Raji (cell line): ENCODE results near the gene ETFBKMT.

Experiments
- POLR2A ChIP-seq: IDR thresholded peaks from 2 replicates; pipeline ENCODE4 v1.6.1; 2011; ENCODE audit warnings: low read depth, low read length, control low read depth; ENCODE audit not compliant: insufficient read depth

The ETFBKMT gene, protein sequence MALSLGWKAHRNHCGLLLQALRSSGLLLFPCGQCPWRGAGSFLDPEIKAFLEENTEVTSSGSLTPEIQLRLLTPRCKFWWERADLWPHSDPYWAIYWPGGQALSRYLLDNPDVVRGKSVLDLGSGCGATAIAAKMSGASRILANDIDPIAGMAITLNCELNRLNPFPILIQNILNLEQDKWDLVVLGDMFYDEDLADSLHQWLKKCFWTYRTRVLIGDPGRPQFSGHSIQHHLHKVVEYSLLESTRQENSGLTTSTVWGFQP

DNA sequence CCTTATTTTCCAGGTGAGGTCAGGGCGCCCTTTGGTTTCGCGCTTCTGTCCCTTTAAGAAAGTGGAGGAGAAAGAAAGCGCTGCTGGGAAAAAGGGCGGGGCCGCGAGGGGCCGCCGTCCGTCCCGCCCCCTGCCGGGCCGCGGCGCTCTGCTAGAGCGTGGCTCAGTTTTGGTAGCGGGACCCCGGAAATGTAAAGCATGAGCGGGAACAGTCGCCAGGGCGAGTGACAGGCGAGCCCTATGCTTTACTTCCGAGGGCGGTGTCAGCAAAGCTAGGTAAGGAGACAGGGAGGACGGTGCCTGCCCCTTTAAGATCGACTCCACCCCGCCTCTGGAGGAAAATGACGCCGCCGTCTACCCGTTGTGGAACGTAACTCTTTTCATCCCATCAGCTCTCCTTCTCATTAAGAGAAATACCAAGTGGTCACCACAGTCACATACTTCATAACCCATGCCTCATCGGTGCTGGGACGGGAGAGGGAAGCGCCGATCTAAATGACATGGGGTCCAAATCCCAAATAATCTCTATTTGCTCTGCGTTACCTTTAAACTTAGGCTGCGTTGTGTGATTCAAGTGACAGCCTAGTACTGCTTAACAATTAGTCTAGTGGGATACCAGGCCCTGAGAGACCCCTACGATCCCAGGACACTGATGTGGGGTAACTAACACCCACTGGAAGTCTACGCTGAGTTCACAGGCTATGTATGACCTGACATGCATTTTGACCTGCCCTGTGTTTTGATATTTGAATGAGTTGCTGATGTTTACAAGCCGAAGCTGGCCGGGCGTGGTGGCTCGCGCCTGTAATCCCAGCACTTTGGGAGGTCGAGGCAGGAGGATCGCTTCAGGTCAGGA, at the start of gene ETFBKMT:
Gene ETFBKMT (plus strand): TSS at position 602 of the 856 bp plus-strand sequence. CDS start 2,266 bp downstream, outside the sequence.
- TF ChIP-seq POLR2A, result peak; percentile 71

DNA sequence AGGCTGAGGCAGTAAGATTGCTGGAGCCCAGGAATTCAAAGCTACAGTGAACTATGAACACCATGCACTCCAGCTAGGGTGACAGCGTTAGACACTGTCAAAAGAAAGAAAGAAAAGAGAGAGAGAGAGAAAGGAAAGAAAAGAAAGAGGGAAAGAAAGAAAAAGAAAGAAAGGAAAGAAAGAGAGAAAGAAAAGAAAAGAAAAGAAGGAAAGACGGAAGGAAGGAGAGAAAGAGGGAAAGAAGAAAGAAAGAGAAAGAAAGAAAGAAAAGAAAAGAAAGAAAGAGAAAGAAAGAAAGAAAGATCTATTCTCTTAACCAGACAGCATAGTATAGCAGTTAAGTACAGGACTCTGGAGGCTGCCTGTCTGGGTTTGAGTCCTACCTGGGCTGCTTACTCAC, 46.7 kb upstream of the ETFBKMT start:
- TF ChIP-seq POLR2A, result no peak

DNA sequence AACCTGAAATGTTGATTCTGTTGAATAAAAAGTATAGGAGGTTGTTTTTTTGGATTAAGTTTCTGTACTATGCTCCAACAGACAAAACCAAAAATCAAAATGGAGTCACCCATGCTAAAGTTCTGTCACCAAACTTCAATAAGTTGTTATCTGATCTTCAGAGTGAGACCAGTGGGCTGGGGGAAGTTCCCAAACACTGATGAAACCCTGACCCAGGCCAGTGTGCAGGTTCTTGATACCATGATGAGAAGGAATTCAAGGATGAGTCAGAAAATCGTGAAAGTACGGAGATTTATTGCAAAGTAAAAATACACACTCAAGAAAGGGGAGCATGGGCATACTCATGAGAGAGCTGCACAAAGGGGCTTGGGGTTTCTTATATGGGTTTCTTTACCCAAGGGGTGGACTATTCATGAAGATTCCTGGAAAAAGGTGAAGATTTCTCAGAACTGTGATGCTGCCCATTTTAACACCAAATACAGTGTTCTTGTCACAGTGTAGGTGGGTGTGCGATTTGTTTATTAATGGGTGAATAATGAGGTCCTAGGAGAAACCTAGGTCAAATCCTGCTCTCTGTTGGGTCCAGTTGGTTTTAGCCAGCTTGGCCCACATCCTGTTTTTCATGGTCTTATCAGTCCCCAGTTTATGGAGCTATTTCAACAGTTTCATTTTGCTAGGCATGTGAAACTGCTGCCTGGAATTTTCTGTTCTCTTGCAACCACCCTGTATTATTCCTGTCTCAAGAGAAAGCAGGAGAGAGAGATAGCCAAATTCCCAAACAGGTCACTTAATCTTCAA, 41.1 kb upstream of the ETFBKMT start:
- TF ChIP-seq POLR2A, result no peak

DNA sequence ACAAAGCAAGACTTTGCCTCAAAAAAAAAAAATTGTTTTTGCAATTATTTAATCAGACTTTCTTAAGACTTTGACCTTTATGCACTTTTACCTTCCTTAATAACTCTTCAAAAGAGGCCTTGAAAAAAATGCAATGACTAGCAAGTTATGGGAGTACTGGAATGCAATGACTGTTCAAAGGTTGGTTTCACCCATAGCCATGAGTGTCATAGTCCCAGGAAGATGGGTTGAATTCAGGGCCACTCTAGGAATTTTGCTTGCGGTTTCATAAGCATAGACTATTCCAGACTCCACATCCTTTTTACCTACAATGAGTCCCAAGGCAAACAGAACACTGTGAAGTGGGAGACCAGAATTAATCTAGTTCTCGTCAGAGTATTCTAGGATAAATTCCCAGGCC, 39.2 kb upstream of the ETFBKMT start:
- no peak for TF ChIP-seq POLR2A

DNA sequence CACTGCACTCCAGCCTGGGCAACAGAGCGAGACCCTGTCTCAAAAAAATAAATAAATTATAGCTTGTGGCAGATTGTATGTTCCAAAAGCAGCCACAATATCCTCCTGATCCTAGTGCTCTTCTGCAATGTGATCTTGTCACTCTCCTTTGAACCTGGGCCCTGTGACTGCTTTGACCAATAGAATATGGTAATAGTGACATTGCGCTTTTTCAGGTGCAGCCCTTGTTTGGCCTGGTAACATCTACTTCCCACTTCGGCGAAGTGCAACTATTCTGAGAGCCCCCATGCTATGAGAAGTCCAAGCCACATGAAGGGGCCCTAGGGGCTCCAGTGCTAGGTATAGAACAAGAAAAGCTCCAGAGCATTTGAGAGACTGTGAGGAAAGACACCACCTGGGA, 37.5 kb upstream of the ETFBKMT start:
- TF ChIP-seq POLR2A, result no peak

DNA sequence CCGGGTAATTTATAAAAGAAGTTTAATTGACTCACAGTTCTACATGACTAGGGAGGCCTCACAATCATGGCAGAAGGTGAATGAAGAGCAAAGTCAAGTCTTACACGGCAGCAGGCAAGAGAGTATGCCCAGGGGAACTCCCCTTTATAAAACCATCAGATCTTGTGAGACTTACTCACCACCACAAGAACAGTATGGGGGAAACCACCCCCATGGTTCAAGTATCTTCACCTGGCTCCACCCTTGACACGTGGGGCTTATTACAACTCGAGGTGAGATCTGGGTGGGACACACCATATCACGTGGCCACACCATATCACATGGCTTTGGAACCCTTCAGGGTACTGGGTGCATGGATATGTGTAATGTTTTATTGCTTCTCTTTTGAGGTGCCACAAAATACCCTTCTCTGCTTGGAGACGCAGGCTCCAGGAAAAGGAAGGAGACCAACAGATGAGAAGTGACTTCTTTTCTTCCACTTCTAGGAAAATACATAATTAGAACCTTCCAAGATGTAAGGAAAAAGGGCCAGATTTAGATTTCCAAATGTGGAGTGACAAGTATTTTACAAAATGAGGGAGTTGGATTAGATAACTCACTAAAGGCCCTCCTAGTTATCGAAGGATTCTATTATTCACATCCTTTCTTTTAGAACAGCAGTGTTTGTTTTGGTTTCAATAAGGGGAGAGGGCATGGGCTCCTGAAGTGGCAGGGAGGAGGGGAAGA, 33.1 kb upstream of the ETFBKMT start:
- no peak for TF ChIP-seq POLR2A

DNA sequence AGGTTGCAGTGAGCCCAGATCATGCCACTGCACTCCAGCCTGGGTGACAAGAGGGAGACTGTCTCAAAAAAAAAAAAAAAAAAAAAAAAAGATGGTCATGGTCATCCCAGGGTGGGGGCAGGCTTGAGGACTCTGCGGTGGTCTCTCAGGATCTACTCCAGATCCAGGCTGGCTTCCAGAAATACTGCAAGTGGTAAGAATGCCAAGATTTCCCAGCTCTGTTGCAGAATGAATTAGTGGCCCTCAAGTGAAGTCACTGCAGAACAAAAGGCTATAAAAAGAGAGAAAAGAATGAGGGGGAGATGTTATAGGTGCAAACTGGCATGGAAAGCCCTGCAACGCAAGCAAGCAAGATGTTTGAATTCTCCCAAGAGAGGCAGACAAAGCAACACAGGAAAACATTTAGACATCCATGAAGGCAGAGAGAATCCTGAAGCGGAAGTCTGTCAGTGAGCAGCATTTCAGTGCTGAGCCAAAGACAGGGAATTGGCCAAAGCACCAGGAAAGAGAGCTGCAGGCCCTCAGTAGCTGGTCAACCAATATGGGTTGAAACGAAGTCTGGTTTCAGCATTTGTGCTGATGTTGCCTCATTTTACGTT, 31.9 kb upstream of the ETFBKMT start:
- no peak for TF ChIP-seq POLR2A

DNA sequence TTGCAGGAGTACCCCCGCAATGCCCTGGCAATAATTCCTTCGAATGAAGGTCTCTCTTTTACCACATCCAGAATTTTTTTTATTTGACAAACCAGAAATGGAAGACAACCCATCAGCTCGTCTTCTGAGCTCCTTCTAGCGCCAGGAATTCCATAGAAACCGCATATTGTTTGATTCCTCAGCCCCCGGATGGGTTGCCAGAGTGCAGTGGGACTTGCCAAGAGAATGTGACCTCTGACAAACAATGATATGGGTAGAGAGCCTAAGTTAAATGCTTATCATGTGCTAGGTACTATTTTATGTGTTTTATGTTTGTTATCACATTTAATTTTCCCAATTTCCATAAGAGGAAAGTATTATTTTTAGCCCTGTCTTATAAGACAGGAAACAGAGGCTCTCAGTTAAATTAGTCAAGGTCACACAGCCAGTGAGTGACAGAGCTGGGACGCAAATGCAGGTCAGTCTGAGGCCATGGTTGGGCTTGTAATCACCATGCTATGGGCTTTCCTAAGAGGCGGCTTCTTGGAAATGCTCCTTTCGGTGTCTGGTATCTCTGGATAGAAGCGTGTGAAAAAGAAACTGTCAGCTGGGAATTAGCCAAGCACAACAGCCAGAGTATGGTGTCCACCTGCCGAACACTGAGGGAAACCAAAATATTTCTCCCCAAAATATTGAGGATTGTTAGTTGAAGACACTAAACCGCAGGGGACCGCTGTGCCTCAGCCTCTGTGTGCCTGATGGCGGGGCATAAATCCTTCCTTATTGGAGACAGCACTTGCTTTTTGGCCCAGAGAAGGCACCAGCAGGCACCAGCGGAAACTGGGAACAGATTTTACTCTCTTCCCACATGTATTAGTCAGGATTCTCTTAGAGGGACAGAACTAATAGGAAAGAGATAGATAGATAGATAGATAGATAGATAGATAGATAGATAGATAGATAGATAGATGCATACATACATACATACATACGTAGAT, 29.4 kb upstream of the ETFBKMT start:
- TF ChIP-seq POLR2A, result no peak

DNA sequence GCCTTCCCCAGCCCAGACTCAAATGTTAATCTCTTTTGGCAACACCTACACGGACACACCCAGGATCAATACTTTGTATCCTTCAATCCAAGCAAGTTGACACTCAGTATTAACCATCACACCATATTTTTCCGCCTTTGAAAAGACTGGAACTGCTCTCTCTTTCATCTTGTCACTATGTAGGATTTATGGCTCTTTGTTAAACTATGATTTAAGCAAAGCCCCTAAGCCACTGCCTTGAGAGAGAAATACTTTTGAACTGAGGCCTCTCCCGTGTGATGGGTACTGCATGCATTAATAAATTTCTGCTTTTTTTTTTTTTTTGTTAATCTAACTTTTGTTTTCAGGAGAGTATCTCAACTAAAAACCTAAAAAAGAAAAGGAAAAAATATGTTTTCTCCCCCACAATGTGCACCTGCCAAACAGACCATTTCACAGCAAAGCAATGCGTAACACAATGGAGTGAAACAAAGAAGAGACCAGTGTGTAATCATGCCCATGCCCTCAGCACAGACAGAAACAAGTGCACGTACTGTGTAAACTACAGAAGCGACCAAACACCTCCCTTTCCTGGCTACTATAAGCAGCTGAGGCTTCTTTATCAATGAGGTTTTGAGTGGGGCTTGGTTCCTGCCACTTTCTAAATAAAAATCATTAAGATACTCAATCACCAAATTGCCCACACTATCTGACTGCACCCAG, 28.3 kb upstream of the ETFBKMT start:
- TF ChIP-seq POLR2A, result no peak

DNA sequence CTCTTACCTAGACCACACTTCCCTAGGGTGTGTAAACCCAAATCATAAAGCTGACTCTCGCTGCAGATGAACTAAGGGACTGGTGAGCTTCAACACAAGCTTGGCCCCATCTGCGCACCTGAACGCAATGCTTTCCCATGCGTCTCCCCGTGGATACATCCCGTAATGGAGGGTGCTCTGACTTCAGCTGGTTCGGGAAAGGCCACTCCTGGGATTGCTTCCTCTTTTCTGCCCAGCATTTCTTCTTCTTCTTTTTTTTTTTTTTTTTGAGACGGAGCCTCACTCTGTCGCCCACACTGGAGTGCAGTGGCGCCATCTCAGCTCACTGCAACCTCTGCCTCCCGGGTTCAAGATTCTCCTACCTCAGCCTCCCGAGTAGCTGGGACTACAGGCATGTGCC, 27.7 kb upstream of the ETFBKMT start:
- no peak for TF ChIP-seq POLR2A

DNA sequence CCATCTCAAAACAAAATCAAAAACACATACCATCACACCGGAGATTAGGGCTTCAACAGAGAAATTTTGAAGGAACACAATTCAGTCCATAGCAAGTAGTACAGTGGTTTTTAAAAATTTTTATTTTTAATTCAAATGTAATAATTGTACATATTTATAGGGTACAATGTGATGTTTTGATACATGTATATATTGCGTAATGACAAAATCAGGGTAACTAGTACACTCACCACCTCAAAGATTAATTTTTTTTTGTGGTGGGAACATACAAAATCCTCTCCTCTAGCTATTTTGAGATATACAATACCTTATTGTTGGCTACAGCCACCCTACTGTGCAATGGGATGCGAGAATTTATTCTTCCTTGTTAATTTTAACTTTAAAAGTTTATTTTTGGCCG, 26.0 kb upstream of the ETFBKMT start:
- TF ChIP-seq POLR2A, result no peak

DNA sequence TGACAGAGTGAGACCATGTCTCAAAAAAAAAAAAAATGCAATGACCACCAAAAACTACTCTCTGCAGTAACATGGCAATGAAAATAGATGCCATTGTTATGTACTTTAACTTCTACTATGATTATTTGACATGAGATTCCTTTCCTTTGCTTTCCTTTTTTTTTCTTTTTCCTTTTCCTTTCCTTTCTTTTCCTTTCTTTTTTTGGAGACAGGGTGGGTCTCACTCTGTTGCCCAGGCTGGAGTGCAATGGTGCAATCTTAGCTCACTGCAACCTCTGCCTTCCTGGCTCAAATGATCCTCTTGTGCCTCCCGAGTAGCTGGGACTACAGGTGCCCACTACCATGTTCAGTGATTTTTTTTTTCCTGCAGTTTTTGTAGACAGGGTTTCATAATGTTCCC, 24.9 kb upstream of the ETFBKMT start:
- no peak for TF ChIP-seq POLR2A
